HG02610 (cell line): ENCODE results near the gene CEP104.

Experiments used
- ATAC-seq: cut with Tn5 transposase; IDR thresholded peaks from one replicate; pipeline ENCODE4 v1.9.1; 2021; ENCODE audit warnings: mild to moderate bottlenecking, moderate library complexity; ENCODE audit not compliant: unreplicated experiment

CEP104 gene

GRCh38 chr1:3869751-3870301, 12.8 kb upstream of the CEP104 start:
- ATAC-seq = no peak

- no peak for ATAC-seq
Measured at GRCh38 chr1:3868464-3869006, 11.5 kb upstream of the CEP104 start.

GRCh38 chr1:3865606-3866160, 8.7 kb upstream of the CEP104 start:
- ATAC-seq = no peak

- no peak for ATAC-seq
Measured at GRCh38 chr1:3864884-3865283, 7.9 kb upstream of the CEP104 start.

- no peak for ATAC-seq
Measured at GRCh38 chr1:3863231-3863935, 6.4 kb upstream of the CEP104 start.

GRCh38 chr1:3858231-3858981, 1.4 kb upstream of the CEP104 start:
- ATAC-seq = no peak

GRCh38 chr1:3857791-3858129, 749 bp upstream of the CEP104 start:
- no peak for ATAC-seq

- ATAC-seq = no peak
Measured at GRCh38 chr1:3852711-3853485, 4.1 kb downstream of the CEP104 start.

- no peak for ATAC-seq
Measured at GRCh38 chr1:3852091-3852490, 4.9 kb downstream of the CEP104 start.

- ATAC-seq = no peak
Measured at GRCh38 chr1:3851292-3851691, 5.7 kb downstream of the CEP104 start.

GRCh38 chr1:3850857-3851256, 6.2 kb downstream of the CEP104 start:
- no peak for ATAC-seq

- ATAC-seq = no peak
Measured at GRCh38 chr1:3847081-3847480, 9.9 kb downstream of the CEP104 start.

GRCh38 chr1:3846541-3846940, 10.5 kb downstream of the CEP104 start:
- ATAC-seq = no peak

- ATAC-seq = no peak
Measured at GRCh38 chr1:3842912-3843311, 14.1 kb downstream of the CEP104 start.

- ATAC-seq = no peak
Measured at GRCh38 chr1:3841491-3841890, 15.5 kb downstream of the CEP104 start.

GRCh38 chr1:3838788-3839187, 18.2 kb downstream of the CEP104 start:
- no peak for ATAC-seq

GRCh38 chr1:3837685-3838084, 19.3 kb downstream of the CEP104 start:
- ATAC-seq = no peak

GRCh38 chr1:3837200-3837599, 19.8 kb downstream of the CEP104 start:
- ATAC-seq = no peak

- no peak for ATAC-seq
Measured at GRCh38 chr1:3836421-3836820, 20.6 kb downstream of the CEP104 start.

- no peak for ATAC-seq
Measured at GRCh38 chr1:3834701-3835100, 22.3 kb downstream of the CEP104 start.

- no peak for ATAC-seq
Measured at GRCh38 chr1:3831689-3832088, 25.3 kb downstream of the CEP104 start.
